HG03457 (cell line): ENCODE data around the gene KRT8.
"Not testable (repeated sequence)": the region's sequence is repeated elsewhere in the genome, so short reads cannot be mapped to it uniquely, and the experiment has no call there.

ENCODE experiments used
- ATAC-seq: cut with Tn5 transposase; IDR thresholded peaks from one replicate; pipeline ENCODE4 v1.9.1; 2021; ENCODE audit warnings: moderate number of reproducible peaks; ENCODE audit not compliant: unreplicated experiment

KRT8 gene

DNA sequence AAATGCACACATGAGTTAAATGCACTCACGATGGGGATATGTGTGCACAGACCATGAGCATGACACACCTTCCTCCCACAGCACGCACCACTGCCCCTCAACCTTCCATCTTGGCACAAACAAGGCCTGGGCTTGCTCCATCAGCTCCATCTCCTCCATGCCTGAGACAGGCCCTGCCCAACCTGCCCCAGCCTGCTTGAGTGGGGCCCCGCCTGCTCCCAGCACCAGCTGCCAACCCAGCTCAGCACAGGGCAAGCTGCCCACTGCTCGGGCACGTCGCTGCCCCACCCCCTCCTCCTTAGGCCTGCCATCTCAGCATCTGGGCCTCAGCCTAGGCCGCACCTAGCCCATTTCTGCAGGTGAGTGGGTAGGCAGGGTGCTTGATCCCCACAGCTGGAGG lies 28.5 kb downstream of the KRT8 start:
- ATAC-seq: no peak

DNA sequence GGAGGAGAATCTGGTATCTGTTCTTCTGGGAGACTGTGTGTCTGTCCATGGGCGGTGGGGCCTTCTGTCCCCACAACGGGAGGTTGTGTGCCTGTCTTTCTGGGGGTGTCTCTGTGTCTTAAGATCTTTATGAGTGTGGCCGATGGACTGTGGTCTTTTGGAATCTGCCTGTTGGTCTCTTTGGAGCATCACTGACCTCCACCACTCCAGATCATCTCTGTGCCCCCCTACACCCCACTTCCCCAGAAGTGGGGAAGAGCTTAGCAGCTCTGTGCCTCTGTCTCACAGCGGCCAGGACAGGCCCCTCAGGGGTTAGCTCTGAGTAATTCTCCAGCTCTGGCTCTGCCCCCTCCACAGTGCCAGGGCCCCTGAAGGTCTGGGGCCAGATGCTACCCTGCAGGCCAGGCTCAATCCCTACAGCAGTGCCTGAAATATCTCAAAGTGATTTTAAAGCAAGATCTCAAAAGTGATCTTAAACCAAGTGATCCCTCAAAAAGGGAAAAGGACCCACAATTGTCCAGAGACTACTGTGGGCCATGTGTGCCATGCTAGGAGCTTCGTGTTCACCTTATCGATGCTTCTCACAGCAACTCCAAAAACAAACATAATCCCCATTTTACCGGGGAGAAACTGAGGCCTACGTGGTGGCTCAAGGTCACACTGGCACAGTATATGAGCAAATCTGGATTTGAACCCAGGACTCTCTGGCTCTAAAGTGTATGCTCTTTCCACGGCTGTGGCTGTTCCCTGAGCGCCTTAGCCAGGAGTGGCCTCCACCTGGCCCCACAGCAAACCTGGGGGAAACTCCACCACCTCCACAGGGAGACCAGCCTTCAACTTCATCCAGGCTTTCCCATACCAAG lies 30.1 kb downstream of the KRT8 start:
- ATAC-seq: no peak

DNA sequence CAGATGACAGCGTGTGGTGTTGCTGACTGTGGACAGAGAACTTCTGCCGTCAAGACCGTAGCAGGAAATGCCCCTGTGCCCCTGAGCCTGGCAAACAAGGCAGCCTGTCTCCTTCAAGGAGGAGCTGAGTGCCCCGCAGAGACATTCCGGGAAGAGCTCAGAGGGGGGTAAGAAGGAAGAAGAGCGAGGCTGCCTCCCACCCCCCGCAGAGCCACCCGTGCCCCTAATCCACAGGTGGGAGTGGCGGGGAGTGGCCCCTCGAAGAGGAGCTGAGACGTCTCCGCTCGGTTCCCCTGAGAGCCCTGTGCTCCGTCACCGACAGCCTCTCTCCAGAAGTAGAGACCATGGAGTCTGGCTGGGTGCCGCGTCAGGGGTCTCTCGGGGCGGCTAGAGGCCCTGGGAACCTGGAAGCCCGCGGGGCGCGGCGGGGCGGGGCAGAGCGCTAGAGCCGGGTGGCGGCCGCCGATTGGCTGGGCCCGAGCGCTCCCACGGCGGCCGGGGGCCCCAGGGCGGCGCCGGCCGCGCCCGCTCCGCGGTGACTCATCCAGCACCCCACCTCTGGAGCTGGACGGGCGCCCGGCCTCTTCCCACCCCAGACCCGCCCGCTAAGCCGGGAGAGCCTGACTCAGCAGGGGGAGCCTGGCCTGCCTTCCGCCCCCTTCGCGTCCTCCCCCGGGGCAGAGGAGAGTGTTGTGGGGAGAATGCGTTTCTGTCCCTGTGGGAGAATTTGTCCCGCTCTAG lies 30.9 kb downstream of the KRT8 start:
- no peak for ATAC-seq

DNA sequence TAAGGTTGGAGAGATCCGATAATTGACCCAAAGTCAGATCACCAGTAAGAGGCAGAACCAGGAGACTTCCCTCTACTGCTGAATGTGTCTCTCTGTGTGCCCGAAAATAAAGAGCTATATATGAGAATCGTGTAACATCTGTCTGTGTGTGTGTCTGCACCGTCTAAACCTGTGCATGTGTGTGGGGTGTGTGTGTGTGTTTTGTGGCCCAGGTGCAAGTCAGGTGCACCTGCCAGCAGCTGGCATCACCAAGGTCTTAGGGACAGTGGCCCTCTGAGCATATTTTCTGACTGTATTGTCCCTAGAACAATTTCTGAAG lies 31.4 kb downstream of the KRT8 start:
- ATAC-seq: no peak

DNA sequence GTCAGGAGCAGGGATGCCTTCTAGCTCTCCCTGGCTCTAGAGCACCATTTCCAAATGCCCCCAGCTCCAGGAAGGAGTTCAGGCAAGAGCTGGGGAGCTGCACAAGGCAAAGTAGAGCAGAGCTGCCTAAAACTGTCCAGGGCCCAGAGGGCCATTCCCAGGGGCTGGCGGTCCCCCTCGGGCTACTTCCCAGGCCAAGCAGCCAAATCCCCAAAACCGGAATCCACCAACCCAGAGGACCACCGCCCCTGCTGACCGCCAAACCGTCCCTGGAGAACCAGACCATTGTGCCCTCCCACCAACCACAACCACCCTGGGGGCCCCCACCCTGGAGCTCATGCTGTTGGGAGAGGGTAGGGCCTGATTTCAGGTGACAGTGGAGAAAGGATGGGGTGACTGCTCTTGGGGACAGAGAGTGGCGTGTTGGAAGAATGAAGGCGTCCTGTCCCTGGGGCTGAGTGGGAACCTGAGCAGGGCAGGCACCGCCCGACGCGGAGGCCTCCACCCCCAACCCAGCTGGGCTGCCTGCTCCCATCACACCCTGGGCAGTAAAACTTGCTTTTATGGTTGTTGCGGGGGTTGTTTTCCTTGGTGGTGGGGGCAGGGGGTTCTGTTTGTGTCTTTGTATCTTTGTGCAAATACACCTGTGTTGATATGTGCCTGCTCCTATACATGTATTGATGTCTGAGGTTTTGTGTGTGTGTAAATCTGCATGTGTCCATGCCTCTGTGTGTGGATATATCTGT lies 32.1 kb downstream of the KRT8 start:
- ATAC-seq: no peak

DNA sequence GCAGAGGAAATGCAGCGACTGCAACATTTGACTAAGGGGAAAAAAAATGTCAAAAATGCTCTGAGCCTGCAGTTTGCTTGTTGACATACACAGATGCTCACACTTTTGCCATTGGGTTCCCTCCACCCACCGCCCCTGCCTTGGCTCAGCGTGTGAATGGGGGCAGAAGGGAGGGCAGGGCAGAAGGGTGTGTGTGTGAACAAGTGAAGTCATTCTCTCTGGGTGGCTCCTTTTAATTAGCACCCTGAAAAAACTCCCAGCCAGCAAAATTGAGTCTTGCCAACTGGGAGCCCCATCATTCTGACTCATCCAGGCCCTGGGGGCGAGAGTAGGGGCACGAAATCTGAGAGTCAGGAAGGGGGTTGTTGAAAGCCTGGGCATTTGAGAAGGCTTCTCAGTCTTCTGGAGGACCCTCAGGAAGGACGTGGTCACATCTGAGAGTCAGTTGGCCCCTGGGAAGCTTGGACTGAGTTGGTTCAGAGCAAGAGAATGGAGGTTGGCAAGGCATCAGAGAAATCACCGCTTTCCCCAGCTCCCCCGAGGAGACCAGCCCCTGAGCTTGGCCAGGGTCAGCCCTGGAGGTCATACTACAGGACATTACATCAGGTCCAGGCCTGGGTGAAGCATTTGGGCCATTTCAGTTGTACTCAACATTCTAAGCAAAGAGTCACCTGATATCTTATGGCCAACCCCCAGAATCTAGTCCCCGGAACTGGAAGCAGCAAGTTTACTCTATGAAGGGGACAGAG lies 33.4 kb downstream of the KRT8 start:
- ATAC-seq: no peak

DNA sequence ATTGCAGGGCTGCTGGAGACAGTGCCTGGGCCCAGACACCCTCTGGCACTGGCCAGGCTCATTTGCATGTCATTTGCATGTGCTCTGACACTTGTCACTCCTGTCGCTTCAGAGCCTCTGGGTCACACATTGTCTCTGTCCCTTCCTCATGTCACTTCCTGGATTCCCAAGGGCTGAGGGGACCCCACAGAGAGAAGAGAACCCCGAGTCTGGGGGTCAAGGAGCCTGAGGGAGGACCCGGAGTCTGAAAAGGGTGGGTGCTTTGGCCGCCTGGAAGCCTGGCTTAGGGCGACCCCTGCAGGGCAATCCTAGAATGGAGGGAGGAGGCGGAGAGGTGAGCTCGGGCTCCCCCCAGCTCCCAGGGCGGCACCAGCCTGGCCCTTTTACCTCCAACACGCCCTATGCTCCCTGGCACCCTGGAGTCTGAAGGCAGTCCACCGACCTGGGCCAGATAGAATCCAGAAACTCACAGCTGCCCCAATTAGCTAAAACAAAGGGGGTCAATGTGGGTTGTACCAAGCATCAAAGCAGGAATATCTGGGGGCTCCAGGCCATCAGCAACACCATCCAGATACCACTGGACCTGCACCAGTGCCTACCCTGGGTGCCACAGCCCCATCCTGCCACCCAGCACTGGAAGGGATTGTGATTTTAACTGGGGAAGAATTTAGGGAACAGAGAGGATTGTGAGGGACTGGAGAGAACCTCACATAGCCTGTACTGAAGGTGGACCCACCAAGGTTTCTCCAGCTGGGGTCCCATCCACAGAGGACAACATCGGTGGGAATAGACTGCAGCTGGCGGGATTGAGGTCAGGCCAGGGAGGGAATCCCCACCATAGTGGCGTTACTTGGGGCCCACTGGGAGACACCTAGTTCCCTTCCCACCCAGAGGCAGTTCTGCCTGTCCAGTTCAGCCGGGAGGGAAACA lies 34.2 kb downstream of the KRT8 start:
- ATAC-seq: peak; percentile 53

DNA sequence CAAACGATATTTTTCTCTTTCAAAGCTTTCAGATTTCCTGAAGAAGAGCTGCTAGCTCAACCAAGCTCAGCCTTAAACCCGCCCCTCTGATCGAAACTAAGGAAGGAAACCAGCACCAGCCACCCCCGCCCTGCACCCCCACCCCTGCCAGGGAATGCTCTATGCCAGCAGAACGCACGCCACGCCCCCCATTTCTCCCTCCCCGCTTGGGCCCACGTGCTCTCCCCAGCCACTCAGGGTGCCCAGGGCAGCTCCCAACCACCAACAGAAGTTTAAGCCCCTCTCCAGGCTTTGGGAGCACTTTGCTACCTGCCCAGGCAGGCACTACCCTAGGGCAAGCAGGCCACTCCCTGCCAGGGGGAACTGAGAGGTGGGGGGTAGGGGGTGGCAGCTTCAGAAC lies 37.2 kb downstream of the KRT8 start:
- ATAC-seq: no peak

DNA sequence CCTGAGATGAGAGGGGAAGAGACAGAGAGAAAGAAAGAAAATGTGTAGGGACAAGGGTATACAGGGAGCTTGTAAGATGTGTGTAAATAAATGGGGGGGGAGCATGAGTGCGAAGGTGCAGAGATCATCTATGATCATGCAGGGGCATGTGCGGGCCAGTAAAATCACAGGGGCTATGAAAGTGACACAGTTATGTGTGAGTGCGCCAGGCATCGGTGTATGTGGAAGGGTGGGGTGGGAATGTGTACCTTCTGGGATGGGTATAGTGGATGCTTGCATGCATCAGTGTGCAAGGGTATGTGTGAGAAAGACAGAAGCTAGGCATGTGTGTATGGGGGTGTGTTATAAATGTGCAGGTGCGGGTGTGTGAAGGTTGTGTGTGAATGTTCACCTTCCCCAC lies 37.7 kb downstream of the KRT8 start:
- no peak for ATAC-seq

DNA sequence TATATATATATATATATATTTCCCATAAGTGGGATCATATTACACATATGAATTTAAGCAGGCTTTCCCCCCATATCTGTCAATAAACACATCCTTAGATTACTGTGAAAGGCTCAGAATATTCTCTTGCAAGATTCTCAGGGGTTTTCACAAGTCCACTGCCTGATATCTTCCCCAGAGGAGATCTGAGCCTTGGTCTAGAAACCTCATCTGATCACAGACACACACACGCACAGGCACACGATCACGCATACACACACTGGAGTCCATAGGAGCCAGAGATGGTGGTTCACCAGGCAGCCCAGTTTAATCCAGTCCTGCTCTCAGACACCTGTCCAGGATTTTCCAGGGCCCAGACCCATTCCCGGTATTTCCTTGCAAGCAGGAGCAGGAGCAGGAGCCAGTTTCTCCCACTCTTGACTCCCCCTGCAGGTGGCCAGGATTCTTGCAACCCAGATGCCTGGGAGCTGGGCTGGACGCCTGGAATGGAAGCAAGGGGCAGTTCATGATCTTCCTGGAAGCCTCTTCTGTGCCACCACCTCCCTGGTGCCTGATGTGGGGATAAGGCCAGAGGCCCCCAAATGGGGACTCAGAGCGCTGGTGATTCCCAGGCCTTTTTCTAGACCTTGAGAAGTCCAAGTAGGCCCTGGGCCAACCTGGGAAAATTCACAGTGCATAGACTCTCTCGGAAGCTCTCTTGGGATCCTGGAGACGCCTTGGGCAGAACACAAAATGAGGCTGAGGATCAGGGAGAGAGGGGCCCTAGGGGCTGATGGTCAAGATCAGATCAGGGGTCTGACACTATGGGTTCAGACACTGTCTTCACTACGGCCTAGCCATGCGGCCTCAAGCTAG lies 39.6 kb downstream of the KRT8 start:
- ATAC-seq: no peak

DNA sequence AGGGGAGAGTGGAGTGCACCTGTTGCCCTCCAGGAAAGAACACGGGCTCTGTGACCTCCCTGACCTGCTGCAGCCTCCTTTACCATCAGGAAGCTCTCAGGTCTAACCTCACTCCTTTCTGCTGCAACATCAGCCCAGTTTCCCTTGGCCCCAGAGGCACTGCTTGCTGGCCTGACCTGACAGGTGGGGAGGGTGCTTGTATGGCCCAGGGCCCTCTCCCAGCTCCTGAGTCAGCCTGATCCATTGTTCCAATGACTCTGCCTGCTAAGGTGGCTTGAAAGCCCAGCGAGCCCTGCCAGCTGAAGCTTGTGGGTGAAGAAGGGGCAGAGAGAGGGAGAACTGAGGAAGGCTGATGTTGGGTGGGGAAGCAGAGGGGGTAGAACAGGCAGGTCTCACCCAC lies 42.9 kb downstream of the KRT8 start:
- ATAC-seq: no peak

DNA sequence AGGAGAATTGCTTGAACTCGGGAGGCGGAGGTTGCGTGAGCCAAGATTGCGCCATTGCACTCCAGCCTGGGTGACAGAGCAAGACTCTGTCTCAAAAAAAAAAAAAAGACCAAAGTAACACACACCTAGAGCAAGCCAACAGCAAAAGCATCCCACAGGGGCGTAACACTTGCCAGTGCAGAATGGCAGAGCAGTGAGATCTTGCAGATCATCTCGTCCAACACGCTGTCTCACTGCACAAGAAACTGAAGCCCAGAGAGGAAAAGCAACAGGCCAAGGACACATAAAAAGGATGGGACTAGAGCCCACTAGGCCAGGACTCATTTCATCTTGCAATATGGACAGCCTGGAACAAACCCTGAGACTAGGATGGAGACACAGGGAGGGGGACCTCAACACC lies 43.4 kb downstream of the KRT8 start:
- ATAC-seq: no peak

DNA sequence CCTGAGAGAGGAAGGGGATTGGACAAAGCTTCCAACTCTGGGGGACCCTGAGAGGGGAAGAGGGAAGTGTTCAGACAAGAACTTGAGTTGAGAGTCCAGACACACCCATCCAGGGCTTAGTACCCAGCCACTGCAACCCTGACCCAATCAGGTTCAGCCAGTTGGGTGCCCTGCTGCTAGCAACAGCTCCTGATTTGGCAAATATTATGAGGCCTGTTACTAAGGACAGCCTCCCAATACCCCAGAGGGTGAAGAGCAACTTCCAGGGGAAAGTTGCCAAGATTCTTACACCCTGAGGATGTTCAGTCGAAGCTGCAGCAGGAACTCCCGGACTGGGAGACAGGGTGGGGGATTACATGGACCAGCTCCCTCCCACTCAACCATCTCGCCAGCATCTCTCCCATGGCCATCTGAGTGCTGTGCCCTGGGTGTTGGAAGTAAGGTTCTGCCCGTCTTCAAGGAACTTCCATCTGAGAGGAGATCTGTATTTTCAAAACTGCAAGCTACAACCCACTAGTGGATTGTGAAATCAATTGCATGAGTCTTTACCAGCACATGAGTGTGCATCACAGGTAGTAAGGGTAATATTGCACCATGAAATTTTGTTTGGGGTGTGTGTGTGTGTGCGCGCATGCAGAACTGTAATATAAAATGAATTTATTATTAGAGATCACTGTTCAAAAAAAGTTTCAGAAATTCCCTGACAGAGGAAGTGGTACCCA lies 44.6 kb downstream of the KRT8 start:
- ATAC-seq: no peak

DNA sequence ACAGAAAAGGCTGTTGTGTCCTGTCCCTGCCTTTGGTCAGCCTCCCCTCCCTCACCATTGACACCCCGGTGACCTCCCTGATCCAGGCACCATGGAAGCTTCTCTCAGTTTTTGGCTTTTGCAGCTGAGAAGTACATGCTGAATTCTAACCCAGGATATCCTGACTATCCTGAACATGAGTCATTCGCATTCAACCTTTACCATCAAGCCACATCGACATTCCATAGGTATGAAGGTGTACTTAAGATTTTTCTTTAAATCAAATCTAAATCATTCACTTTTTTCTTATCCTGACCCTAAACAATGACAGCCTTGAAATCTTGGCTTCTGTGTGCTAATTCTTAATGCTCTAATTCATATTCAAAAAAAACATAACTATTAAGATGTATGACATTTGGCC lies 47.4 kb downstream of the KRT8 start:
- ATAC-seq: no peak

DNA sequence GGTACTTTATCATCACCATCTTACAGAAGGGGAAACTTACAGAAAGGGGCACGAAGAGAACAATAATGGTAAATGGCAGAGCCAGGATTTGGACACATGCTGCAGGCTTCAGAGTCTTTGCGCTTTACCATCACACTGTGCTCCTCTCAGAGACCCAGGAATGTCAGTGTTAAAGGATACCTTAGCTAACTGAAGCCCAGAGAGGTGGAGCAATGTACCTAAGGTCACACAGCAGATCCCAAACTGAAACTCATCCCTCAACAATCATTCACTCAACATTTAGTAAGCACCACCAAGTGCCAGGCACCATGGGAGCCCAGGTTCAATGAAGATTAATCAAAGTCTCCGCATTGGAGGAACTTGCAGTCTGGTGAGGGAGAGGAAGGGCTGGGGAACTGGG lies 48.1 kb downstream of the KRT8 start:
- ATAC-seq: no peak

DNA sequence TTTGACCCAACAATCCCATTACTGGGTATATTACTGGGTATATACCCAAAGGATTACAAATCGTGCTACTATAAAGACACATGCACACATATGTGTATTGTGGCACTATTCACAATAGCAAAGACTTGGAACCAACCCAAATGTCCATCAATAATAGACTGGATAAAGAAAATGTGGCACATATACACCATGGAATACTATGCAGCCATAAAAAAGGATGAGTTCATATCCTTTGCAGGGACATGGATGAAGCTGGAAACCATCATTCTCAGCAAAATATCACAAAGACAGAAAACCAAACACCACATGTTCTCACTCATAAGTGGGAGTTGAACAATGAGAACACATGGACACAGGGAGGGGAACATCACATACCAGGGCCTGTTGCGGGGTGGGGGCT lies 48.8 kb downstream of the KRT8 start:
- not testable (repeated sequence) for ATAC-seq

DNA sequence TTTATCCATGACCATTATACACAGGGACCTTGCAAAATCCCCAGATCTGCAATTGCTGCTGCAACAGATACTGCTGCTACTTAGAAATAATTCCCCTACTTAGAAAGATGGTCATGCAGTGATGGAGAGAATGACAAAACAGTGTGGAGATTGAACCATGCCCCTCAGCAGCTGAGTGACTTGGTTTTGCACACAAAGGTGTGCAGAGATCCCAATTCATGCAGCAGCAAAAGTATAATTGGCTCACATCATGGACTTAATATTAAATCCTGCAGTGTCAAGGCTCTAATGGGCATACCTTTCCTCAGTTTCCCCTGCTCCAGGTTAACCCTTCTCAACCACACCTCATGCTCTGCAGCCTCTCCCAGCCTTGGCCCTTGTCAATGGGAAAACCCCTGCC lies 53.1 kb downstream of the KRT8 start:
- no peak for ATAC-seq

DNA sequence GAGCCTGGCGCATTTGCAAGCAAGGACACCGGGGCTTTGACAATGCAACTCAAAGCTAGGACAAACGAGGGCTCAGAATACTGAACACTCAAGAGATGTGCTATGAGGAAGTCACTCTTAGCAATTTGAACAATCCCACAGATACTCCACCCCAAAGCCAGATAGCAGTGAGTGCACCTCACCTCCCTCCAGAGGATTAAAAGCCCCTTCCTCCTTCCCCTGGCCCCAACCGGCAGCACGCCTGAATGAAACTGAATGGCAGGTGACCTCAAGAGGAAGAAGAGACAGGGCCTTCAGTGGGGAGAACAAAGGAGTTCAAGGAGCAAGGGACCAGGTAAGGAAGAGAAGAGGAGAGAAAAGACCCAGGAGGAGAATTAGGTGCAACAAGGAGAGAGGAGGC lies 54.2 kb downstream of the KRT8 start:
- ATAC-seq: no peak

DNA sequence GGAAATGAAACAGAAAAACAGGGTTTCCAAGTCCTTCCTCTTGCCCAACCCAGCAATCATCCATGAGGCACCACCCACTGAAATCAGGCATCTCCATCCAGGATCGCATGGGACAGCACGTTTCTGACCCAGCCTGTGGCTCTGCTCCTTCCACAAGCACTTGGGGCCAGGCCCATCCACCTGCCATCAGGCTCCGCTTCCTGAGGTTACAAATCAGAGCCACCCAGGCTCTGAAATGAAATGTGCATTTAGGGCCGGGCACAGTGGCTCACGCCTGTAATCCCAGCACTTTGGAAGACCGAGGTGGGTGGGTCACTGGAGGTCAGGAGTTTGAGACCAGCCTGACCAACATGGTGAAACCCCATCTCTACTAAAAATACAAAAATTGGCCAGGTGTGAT lies 55.4 kb downstream of the KRT8 start:
- ATAC-seq: no peak
